Uterus (tissue), 4 donors: Measurements from ENCODE around the gene NHP2. TPM values are rescaled to one million over a fixed set of nuclear protein-coding genes. Genes with fewer than 3 reads are reported as not detected.

Source experiments
- DNase-seq, 2 donors: peaks; one replicate each; pipeline ENCODE4 v3.0.0-alpha.2; 2019 to 2020
- H3K27ac ChIP-seq, 2 donors: fragments of 200-600 bp; sonication (generic); 1 replicate in 1 of 2; 2 replicates in 1 of 2; pipeline ENCODE4 v1.5.1; 2016 to 2018
- H3K27me3 ChIP-seq, 2 donors: fragments of 200-600 bp; sonication (generic); one replicate each; pipeline ENCODE4 v1.5.1; 2018 to 2019; ENCODE audit warnings: control low read depth in 1 of 2
- H3K36me3 ChIP-seq, 2 donors: fragments of 200-600 bp; sonication (generic); one replicate each; pipeline ENCODE4 v1.5.1; 2019; ENCODE audit warnings: control low read depth in 1 of 2
- H3K4me1 ChIP-seq, 2 donors: fragments of 200-600 bp; sonication (generic); one replicate each; pipeline ENCODE4 v1.5.1; 2018 to 2019; ENCODE audit warnings: control low read depth in 1 of 2
- H3K4me3 ChIP-seq, 2 donors: fragments of 200-600 bp; sonication (generic); 1 replicate in 1 of 2; 2 replicates in 1 of 2; pipeline ENCODE4 v1.5.1; 2018 to 2019; ENCODE audit warnings: mild to moderate bottlenecking in 1 of 2
- H3K9me3 ChIP-seq, 2 donors: fragments of 200-600 bp; sonication (generic); one replicate each; pipeline ENCODE4 v1.5.1; 2019; ENCODE audit warnings: control low read depth in 1 of 2
- POLR2A ChIP-seq, 2 donors: fragments of 450-650 bp; IDR thresholded peaks; one replicate each; pipeline ENCODE4 v1.6.1; 2016; ENCODE audit warnings: antibody characterized with exemption in 2 of 2, mild to moderate bottlenecking in 1 of 2, moderate library complexity in 1 of 2
- intact Hi-C: fragments of 100-400 bp; cut with DNase I; formaldehyde crosslinking; loops from one replicate; pipeline ENCODE4 v1.15.1; 2023; ENCODE audit warnings: low total_unique reads
- total RNA-seq, 4 donors: library from RNA; depleted of rRNA in 3 of 4; stranded (reverse); fragments of >200 nt in 3 of 4; gene quantifications; one replicate each; pipeline versions ENCODE4 v1.1.0 to v1.2.4, GENCODE V29; 2014 to 2023
- TF ChIP-seq, protein P1 (sequence below), 4 experiments: fragments of 200-600 bp in 2 of 4; fragments of 450-650 bp in 2 of 4; sonication (generic) in 2 of 4; IDR thresholded peaks; one replicate each; pipeline ENCODE4 v1.5.1; 2016 to 2019; ENCODE audit warnings: antibody characterized with exemption in 4 of 4, mild to moderate bottlenecking in 2 of 4, moderate library complexity in 1 of 4
- donor health status: DM: yes; HTN: yes; CAD: no.

Gene NHP2
- total RNA-seq, 4 donors from 2014 or later = 83.4 to 180 (median 147) TPM

GRCh38 chr5:178108446-178108845 is 45.2 kb downstream of the NHP2 start:
- no peak overlapping the region for H3K4me3 ChIP-seq
- H3K9me3 ChIP-seq = no peaks in the 10 kb centered on the region
- TF ChIP-seq POLR2A (IDR thresholded peaks at IDR 0.05) = no peak
- TF ChIP-seq, protein P1, sequence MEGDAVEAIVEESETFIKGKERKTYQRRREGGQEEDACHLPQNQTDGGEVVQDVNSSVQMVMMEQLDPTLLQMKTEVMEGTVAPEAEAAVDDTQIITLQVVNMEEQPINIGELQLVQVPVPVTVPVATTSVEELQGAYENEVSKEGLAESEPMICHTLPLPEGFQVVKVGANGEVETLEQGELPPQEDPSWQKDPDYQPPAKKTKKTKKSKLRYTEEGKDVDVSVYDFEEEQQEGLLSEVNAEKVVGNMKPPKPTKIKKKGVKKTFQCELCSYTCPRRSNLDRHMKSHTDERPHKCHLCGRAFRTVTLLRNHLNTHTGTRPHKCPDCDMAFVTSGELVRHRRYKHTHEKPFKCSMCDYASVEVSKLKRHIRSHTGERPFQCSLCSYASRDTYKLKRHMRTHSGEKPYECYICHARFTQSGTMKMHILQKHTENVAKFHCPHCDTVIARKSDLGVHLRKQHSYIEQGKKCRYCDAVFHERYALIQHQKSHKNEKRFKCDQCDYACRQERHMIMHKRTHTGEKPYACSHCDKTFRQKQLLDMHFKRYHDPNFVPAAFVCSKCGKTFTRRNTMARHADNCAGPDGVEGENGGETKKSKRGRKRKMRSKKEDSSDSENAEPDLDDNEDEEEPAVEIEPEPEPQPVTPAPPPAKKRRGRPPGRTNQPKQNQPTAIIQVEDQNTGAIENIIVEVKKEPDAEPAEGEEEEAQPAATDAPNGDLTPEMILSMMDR (IDR thresholded peaks at IDR 0.05) = no peak
- intact Hi-C loops = no loop called here
- no peaks in the 10 kb centered on the region for H3K36me3 ChIP-seq
- H3K4me1 ChIP-seq = peaks cover 0 to 5% of the 10 kb centered on the region in 2 donors
- H3K27me3 ChIP-seq = no peaks in the 10 kb centered on the region
- DNase-seq = no peak
- H3K27ac ChIP-seq = no peak overlapping the region

DNA sequence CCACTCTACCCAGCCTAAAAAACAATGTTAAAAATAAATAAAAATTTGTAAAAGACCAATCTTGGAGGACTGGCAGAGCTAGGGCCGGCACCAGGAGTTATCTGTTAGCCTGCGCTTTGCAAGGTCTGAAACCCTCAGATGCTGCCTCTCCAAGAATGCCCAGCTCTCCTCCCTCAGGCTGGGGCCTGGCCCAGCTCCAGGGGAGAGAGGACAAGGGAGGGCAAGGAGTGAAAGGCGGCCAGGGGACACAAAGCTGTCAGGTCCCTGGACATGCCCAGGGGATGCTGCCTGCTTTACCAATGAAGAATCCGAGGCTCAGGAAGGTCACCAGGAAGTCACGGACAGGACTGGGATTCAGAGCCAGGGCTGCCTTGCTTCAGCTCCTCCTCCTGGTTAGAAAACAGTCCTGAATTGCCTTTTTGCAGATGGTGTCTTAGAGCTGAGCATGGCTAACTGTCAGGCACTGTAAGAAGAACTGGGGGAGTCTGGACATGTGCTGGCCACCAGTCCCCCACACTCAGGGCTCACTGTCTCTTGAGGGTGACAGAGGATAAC is 45.9 kb downstream of the NHP2 start:
- intact Hi-C loops = no loop called here
- no peaks in the 10 kb centered on the region for H3K9me3 ChIP-seq
- TF ChIP-seq, protein P1 (IDR thresholded peaks at IDR 0.05) = no peak
- no peak for TF ChIP-seq POLR2A (IDR thresholded peaks at IDR 0.05)
- no peak for DNase-seq
- H3K27ac ChIP-seq = no peak overlapping the region
- no peaks in the 10 kb centered on the region for H3K36me3 ChIP-seq
- H3K4me1 ChIP-seq = no peaks in the 10 kb centered on the region
- H3K4me3 ChIP-seq = no peak overlapping the region
- no peaks in the 10 kb centered on the region for H3K27me3 ChIP-seq

- intact Hi-C loops = no loop called here
- TF ChIP-seq, protein P1 (IDR thresholded peaks at IDR 0.05) = no peak
- no peak for TF ChIP-seq POLR2A (IDR thresholded peaks at IDR 0.05)
- no peak overlapping the region for H3K4me3 ChIP-seq
- H3K27me3 ChIP-seq = no peaks in the 10 kb centered on the region
- no peaks in the 10 kb centered on the region for H3K36me3 ChIP-seq
- no peaks in the 10 kb centered on the region for H3K9me3 ChIP-seq
- DNase-seq = no peak
- no peak overlapping the region for H3K27ac ChIP-seq
- H3K4me1 ChIP-seq = no peaks in the 10 kb centered on the region
Observed at GRCh38 chr5:178106556-178107239, 47.0 kb downstream of the NHP2 start.

DNA sequence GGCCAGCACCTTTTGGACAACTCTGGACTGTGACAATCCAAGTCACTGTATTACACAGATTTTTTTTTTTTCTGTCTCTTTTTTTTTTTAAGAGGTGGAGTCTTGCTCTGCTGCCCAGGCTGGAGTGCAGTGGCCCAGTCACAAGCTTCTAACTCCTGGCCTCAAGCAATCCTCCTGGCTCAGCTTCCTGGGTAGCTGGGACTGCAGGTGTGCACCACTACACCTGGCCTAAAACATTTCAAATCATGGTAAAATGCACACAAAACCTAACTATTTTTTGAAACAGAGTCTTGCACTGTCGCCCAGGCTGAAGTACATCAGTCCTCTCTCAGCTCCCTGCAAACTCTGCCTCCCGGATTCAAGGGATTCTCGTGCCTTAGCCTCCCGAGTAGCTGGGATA is 47.6 kb downstream of the NHP2 start:
- DNase-seq = no peak
- Histone ChIP-seq H3K4me3 (no peak overlapping the region), H3K9me3 (no peaks in the 10 kb centered on the region), H3K27me3 (no peaks in the 10 kb centered on the region), H3K4me1 (no peaks in the 10 kb centered on the region), H3K27ac (no peak overlapping the region), H3K36me3 (no peaks in the 10 kb centered on the region)
- TF ChIP-seq, protein P1 (IDR thresholded peaks at IDR 0.05) = no peak
- TF ChIP-seq POLR2A (IDR thresholded peaks at IDR 0.05) = no peak
- intact Hi-C loops = no loop called here

- H3K4me1 ChIP-seq = no peaks in the 10 kb centered on the region
- H3K4me3 ChIP-seq = no peak overlapping the region
- H3K27me3 ChIP-seq = no peaks in the 10 kb centered on the region
- no peaks in the 10 kb centered on the region for H3K36me3 ChIP-seq
- no peak overlapping the region for H3K27ac ChIP-seq
- TF ChIP-seq, protein P1 (IDR thresholded peaks at IDR 0.05) = no peak
- TF ChIP-seq POLR2A (IDR thresholded peaks at IDR 0.05) = no peak
- no peak for DNase-seq
- intact Hi-C loops = no loop called here
- no peaks in the 10 kb centered on the region for H3K9me3 ChIP-seq
Observed at GRCh38 chr5:178104492-178104891, 49.2 kb downstream of the NHP2 start.
